Measurements from ENCODE around the gene PIGO.
A peak's percentile ranks its signal among the peaks of the same experiment; 100 is the strongest.

PIGO gene

DNA sequence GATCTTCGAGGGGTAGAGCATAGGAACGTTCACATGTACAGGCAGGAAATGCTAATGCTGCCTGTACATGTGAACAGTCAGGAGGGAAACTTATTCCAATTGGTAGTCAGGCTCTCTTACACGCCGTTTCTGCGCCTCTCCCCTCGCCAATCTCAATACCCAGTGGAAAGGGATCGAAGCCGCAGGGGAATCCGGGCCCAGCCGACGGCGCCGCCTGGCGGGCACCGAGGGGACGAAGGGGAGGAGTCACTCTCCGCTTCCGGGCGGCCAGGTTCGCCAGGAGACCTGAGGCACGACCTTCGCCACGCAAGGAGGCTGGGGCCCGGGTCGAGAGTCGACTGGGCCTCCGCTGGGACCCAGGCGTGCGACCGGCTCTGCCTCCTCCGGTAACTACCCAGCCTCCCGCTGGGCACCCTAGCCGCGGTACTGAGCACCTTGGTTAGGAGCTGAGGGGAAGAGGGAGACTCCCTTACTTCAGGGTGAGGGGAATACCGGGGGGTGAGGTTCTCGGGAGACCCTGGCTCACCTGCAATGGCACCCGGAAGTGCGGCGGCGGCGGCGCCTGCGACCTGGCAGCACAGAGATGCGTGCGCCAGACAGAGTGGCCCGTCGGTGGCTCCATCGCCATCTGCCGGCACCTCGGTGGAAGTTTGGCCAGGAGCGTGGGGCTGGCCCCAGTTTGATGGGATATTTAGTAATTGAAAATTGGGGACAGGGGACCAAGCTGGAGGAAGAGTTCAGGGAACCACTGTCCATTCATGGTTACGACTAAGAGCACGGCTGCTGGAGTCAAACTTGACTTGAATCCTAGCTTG is at the start of gene PIGO:
Gene PIGO (minus strand): TSS at position 557 of the 815 bp plus-strand sequence. CDS start 1,026 bp downstream, outside the sequence.
- peak; percentile 91 for DNase-seq (ENCODE audit: low spot score)

DNA sequence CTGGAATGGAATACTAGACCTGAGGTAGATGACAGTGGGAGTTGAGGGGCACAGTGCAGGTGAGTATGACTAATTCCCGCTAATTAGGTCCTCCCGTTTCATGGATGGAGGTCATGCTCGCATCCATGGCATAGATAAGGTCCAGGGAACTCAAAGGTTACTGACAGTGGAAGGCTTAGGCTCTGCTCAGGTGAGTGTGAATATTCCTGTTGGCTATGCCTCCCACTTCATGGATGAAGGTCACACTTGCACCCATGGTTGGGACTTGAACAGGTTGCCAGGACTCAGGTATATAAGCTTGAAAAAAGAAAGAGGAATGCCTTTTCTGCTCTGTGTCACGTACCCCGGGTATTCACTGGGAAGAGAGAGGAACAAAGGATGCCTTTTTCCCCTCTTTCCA is 45.6 kb upstream of the PIGO start:
- DNase-seq (ENCODE audit: low spot score): no peak

DNA sequence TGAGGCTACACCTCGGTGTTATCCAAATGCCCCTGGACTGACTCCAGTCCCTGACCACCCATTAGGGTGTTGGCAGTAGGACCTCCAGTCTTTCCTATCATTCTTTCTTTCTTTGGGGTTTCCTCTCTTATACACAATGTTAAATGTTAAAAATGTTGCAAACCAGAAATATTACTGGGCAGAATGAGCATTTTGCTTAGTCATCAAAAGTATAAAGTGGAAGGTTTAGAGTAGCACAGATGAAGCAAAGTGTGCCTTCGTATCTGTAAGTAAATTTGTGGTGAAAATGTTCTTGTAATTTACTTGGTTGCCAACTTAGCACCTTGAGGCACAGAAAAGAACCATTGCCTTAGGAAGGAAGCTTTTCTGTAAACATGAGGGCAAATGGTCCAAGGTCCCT is 43.7 kb upstream of the PIGO start:
- DNase-seq (ENCODE audit: low spot score): no peak

DNA sequence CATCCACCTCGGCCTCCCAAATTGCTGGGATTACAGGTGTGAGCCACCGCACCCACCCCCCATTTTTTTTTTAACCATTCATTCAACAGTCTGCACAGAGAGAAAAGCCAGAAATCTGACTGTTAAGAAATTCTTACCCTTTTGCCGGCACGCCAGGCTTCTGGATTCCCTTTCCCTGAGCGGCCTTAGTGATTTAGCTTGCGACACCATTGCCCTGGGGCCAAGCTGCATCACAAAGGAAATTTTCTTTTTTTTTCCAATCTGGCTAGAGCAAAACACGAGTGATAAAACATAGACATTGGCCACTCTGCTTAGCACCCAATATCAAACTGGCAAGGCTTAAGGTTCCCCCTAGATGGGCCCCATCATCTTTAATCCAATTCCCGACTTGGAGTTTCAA is 40.5 kb upstream of the PIGO start:
- no peak for DNase-seq (ENCODE audit: low spot score)

DNA sequence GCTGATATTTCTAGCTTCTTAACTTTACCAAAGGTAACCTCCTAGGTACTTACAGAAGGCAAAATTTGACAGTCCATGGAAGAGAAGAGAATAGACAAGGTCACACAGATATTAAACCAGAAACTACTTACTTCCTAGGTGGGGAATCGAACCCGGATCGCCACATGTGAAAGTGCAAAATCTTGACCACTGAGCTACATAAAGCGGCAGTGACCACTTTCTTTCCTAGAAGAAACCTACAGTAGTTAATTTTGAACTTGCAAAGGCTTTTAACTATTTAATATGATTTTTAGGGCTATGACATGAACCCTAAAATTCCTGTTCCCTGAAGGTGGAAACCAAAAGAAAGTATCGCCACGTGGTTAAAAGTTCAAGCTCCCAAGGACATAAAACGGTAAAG is 39.6 kb upstream of the PIGO start:
- no peak for DNase-seq (ENCODE audit: low spot score)

DNA sequence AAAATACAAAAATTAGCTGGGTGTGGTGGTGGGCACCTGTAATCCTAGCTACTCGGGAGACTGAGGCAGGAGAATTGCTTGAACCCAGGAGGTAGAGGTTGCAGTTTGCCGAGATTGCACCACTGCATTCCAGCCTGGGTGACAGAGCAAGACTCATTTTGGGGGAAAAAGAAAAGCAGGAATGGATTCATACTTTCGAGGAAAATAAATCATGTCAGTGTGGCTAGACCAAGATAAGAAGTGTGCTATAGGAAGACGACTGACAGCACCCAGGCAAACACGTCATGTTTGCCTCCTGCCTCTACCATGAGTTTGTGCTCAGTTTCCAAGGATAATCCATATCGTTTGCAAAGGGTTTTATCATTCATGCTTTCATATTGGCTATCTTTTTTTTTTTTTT is 38.5 kb upstream of the PIGO start:
- DNase-seq (ENCODE audit: low spot score): no peak

DNA sequence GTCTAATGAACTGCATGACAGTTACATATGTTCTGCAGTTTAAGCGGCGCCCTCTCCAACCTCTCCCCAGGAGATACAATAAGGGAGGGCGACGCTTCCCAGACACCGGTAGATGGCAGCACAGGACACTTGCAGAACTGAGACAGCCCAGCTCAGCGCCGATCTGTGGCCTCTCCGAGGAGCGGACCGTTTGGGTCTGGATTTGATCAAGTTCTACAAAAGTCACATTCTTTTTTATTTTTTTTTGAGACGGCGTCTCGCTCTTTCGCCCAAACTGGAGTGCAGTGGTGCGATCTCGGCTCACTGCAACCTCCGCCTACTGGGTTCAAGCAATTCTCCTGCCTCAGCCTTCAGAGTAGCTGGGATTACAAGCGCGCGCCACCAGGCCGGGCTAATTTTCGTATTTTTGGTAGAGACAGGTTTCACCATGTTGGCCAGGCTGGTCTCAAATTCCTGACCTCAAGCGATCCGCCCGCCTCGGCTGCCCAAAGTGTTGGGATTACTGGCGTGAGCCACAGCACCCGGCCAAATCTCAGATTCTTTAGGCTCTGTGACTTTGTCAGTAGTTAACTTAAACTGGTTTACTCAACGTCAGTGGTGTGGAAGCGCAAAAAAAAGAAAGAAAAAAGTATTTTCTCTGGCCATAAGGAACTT is 20.6 kb upstream of the PIGO start:
- DNase-seq (ENCODE audit: low spot score): peak; percentile 92

DNA sequence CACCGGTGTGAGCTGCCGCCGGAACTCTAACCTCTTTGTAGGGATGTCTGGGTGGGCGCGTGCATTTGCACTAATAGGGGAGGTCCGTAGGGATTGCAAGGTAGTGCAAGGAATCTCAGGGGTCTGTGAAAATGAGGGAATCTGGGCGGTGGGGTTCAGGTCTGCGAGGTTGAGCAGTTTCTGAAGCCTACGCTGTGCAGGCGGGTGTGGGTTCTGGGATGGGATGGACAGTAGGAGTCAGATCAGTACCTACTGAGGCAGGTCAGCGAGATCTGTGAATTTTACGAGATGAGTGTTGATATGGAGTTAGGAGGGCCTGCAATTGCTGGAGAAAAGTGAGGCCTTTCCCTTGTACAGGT is 20.1 kb upstream of the PIGO start:
- no peak for DNase-seq (ENCODE audit: low spot score)

DNA sequence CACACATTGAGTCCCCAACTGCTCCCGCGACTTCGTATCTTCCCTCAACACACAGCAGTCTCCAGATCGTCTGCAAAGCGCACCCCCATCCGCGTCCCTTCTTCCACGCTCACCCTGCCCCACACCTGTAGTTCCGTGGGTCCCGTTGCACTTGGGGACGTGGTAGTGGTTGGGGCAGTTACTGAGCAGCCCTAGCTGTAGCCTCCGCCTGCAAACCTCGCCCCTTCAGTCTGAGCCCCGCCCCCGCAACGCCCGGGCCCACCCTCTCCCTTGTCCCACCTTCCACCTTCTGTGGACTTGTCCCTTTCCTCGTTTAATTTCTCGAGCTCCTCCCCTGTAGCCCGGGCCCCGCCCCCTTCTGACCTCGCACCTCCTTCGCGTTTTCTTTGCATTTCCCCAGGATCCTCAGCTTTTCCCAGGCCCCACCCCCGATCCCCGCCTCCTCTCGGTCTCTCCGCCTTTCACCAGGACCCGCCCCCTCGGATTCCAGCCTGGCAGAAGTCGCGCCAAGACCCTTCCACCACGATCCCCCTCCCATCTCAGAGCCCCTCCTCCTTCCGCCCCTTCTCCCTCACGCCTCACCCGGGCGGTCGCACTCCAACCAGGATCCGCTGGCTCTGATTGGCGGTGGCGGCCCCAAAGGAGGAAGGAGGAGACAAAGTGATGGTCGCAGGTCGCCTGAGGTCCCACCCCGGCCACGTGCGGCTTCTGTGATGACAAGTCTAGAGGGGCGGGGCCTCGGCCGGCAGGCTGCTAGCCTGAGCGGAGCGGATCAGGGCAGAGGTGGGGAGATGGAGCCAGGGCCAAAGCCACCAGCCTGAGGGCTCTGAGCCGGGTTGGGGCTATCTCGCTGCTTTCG is 19.5 kb upstream of the PIGO start, which contains the start of gene ATOSB:
Gene ATOSB (minus strand): TSS at position 183 of the 859 bp plus-strand sequence. CDS start 7,588 bp downstream, outside the sequence.
- DNase-seq (ENCODE audit: low spot score): peak; percentile 91

DNA sequence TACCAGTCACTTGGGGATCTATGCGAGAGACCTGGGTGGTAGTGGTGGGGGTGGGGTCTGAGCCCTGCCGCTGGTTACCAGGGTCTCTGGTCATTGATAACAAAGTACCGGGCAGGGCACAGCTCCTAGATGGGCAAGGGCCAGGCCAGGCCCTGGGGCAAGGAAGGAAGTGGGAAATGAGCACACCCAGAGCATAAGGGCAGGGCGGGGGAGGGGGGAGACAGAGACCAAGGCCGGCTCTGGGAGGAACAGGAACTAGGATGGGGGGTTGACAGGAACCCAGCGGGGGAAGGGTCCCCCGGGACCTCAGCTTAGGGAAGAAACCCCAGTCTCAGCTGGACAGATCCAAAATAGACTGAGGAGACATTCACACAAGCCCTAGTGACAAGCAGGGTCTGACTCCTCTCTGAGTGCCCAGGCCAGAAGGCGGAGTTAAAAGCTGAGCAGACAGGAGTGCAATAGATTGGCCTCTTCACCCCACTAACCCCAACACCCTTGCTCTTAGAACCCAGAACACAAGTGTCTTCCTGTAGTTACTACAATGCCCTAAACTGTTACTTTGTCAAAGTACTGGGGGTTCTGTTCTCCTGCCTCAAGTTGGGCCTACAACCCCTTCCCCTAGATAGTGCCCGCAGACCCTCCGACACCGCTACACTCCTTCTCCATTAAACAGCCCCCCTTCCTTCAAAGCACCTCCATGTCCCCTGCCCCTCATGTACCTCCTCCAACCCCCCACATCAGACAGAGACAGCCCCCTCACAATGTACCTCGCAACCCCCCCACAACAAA is 18.6 kb upstream of the PIGO start:
- peak; percentile 35 for DNase-seq (ENCODE audit: low spot score)

DNA sequence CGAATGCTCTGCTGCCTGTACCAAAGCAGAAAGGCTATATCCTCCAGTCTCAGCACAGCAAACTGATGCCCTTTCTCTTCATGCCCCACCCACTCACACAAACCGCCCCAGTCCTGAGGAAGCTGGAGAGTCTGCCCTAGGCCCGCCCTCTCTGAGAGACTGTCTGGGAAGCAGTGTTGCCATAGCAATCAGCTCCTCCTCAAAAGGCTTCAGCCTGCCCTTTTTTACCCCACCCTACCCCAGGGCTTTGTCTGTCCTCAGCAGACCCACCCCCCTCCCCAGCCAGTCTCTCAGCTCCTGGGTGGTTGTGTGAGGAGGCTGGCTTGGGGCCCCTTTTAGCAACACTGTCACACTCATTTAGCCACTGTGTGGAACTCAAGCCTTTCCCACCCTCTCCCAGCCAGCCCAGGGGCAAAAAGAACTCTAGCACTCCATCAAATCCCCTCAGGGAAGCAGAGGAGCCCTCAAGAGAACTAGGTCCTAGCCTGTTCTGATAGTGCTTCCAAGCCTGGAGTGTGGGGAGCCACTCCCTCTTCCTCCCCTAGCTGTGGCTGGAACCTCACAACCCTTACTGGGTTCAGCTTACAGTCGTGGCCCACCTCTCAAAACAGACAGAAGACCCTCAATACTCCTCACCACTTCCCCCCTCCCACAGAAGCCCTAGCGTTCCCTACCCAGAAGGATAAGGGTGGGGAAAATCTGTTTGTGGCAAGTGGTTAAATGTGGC is 17.9 kb upstream of the PIGO start:
- DNase-seq (ENCODE audit: low spot score): peak; percentile 75

DNA sequence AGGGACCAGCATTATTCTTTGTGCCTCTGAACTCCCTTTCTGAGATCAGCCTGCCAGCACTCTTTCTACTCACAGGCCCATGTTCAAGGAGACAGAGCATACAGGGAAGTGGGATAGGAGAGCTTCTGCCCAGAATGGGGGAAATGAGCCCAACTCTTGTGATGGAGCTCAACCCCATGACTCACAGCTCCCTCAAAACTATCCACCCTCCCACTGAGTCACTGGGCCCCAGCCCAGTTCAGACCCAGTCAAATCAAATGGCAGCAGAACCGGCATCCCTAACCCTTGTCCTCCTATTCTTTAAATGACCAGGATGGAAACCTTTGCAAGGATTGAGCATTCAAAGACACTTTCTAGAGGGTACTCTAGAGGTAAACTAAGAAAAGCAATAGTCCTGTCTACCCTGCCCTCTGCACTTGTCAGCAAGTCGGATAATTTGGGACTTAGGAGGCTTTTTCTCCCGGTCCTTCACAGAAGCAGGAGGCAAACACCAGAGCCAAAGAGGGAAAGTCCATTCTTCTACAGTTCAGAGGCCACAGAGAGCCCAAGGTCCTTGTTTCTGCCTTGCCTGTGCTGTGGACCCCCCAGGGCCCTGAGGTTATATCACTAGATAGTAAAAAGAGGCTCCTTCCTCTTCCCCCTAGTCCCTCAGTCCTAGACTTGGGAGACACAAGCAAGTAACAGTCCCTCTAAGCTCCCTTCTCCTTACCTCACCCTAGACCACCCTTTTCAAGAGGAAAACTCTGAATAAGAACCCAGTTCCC is 16.0 kb upstream of the PIGO start:
- DNase-seq (ENCODE audit: low spot score): no peak

DNA sequence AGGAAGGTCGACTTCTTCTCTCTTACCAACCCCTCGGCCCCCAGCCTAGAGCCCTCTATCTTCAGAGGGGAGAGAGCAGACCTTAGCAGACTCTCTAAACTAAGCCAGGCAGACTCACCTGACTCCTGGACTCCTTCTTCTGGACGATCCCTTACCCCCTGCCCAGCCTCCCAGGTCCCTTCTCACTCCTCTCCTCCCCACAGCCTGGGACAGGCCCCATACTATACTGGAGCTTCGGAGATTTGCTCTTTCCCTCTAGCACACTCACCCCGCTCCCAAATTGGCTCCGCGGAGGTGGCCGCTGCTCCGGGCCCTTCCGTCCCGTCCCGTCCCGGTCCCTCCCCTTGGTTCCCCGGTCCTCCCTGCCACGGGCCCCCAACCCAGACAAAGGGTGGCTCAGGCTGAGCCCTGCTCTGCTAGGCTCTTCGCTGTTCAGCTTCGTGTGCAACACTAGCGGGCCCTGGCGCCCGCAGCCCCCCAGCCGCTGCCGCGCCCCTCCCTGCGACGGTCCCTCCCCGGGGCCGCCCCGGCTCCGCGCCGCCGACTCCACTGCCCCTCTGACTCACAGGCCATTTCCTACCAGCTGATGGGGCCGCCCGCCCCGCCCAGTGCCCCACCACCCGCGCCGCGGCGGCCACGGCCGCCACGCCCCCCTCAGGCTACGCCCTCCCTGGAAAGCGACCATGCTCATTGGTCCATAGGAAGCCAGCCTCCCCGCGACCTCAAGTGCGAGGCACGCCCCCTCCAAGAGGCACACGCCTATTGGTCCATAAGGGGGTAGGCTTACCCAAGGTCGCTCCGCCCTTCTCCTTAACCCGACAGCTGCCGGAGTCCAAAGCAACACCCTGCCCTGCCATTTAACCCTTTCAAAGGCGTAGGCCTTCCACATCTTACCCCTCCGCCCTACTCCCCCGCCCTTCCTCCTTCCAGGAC is 14.9 kb upstream of the PIGO start:
- peak; percentile 98 for DNase-seq (ENCODE audit: low spot score)

DNA sequence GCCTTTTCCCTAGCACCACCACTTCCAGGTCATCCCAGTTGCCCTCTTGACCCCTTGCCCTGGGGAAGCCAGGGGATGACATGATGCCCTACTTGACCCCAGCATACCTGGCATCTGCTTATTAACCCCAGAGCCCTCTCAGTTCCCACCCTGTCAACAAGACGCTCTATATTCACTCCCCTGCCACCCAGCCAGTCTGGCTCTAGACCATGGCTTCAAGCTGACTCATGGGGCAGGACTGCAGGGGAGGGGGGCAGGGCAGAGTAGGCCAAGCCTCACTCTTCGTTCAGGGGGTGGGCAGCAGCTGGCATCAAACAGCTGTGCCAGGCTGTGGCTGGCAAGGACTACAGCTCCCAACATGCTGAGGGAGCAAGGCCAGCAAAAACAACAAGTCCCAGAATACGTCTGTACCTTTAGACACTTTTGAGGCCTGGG is 14.0 kb upstream of the PIGO start:
- no peak for DNase-seq (ENCODE audit: low spot score)

DNA sequence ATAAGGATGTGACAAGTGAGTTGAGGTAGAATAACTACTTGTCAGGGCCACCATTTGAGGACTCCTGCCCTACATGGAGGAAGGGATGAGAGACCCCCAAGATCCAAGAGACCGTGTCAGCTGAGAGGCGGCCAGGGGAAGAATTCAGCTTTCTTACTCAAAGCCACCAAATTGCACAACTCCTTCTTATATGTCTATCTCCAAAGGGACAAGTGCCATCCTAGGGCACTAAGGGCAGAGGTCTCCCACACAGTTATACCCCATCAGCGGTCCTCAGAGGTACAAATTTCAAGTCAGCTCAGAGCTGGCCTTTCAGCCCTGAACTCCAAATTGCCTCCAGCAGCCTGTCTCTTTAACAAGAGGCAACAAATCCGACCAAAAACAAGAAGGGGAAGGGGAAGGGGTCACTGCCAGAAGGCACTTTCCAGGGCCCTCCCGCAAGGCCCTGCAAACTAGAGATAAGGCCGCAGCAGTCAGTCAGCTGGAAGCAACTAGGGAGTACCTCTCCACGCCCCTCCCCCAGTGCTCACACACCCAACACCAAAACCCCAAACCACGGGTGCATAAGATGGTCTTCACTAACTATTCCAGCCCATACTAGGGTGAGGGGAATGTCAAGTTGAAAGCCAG is 12.7 kb upstream of the PIGO start:
- DNase-seq (ENCODE audit: low spot score): no peak

DNA sequence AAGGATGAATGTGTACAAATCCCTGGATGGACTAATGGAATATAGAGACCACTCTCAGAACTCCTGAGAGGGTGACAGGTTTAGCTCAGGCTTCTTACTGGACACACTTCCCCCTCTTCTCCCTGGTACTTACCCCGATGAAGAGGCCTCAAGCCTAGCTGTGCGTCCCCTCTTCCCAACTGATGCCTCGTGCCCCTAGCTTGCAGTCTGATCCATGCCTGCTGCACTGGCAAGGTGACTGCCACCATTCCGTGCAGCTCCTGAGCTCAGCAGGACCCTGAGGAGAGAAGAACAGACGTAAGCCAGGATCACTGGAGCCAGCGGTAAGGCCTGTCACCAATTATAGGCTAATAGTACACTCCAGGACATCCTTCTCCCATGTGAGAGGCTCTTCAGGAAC is 12.1 kb upstream of the PIGO start:
- DNase-seq (ENCODE audit: low spot score): no peak

DNA sequence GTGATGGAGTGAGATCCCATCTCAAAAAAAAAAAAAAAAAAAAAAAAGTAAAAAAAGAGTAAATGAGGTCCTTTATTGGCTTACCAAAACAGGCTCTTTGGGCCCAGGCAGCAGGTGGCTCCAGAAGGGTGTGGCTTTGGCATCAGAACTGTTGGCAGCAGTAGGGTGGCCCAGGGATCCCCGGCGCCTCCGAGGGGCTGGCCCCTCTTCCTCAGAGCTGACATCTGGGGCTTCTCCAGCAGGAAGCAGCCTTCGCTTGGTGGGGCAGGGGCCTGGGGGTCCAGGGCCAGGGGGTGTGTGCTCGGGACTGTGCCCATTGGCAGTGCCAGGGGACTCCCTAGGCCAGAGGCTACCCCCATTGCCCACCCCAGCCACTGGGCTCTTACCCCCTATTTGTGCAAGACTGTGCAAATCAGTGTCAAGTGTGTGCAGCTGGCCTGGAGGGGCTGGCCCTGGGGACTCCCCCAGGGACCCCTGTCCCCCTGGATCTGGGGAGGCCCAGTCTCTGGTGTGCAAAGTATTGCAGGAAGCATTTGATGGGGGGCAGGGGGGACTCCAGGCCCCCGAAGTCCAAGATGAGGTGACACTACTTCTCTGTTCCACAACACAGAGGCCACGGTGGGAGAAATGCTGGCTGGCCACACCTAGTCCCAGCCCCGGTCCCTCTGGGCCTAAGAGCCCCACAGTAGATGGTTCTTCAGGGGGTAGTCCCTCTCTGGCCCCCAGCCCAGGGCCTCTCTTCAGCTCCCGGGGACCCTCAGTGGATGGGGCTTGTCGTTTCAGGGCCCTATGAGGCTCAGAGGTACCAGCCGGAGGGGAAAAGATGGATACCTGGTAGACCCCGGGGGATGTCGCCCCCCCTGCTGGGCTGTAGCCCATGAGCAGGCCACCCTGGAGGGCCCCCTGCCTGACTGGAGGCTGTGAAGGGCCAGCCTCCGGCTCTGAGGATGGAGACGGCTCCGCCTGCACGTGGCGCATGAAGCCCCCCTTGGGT is 11.2 kb upstream of the PIGO start:
- DNase-seq (ENCODE audit: low spot score): no peak
